Small intestine (tissue), 7 donors: ENCODE data around the gene NCAM1. TPM values are rescaled to one million over a fixed set of nuclear protein-coding genes. Genes with fewer than 3 reads are reported as not detected.

ENCODE experiments used
- DNase-seq, 2 donors: peaks; one replicate each; pipeline versions ENCODE4 v3.0.0 to v3.0.0-alpha.2; 2013
- FAIRE-seq: peaks from 2 replicates; lab custom pipeline; 2012; peaks lifted over from hg19 to GRCh38; lab: Jason Lieb, UNC
- H3K27ac ChIP-seq, 3 donors: one replicate each; pipeline ENCODE4 v1.5.1; 2013; ENCODE audit warnings: low read length in 2 of 3, mild to moderate bottlenecking in 2 of 3, control low read depth in 1 of 3, inconsistent platforms in 1 of 3, low read depth in 1 of 3, moderate library complexity in 1 of 3
- H3K27me3 ChIP-seq, 3 donors: one replicate each; pipeline ENCODE4 v1.6.1; 2013; ENCODE audit warnings: low read length in 3 of 3, inconsistent platforms in 1 of 3; ENCODE audit not compliant: control insufficient read depth in 3 of 3, insufficient read depth in 3 of 3
- H3K36me3 ChIP-seq, 3 donors: one replicate each; pipeline ENCODE4 v1.6.1; 2013; ENCODE audit warnings: low read length in 3 of 3, inconsistent platforms in 1 of 3, low read depth in 1 of 3, mild to moderate bottlenecking in 1 of 3, moderate library complexity in 1 of 3; ENCODE audit not compliant: control insufficient read depth in 3 of 3, insufficient read depth in 2 of 3
- H3K4me1 ChIP-seq, 3 donors: one replicate each; pipeline ENCODE4 v1.6.1; 2013; ENCODE audit warnings: low read length in 2 of 3, inconsistent platforms in 1 of 3, low read depth in 1 of 3, mild to moderate bottlenecking in 1 of 3, moderate library complexity in 1 of 3; ENCODE audit not compliant: control insufficient read depth in 3 of 3, insufficient read depth in 2 of 3
- H3K4me3 ChIP-seq, 3 donors: one replicate each; pipeline ENCODE4 v1.5.1; 2013; ENCODE audit warnings: low read length in 3 of 3, control low read depth in 1 of 3, inconsistent platforms in 1 of 3, low read depth in 1 of 3, mild to moderate bottlenecking in 1 of 3, moderate library complexity in 1 of 3
- H3K9me3 ChIP-seq, 2 donors: one replicate each; pipeline ENCODE4 v1.6.1; 2013; ENCODE audit warnings: low read depth in 1 of 2, low read length in 1 of 2; ENCODE audit not compliant: control insufficient read depth in 2 of 2, insufficient read depth in 1 of 2
- WGBS, 3 donors: extraction: QIAGEN DNeasy Blood & Tissue Kit; methylation state at CpG; one replicate each; pipeline ENCODE4 v1.1.7; 2013; 5-methylcytosine and 5-hydroxymethylcytosine counted together
- polyA plus RNA-seq, 4 donors: library from polyadenylated mRNA; stranded (reverse) in 3 of 4; unstranded in 1 of 4; fragments of 200-250 nt in 3 of 4; fragments of 120-200 nt in 1 of 4; gene quantifications; one replicate each; pipeline versions ENCODE4 v1.2.1 to v1.2.3, GENCODE V29; 2013
- donor health status: healthy with polysubstance abuse.
- donor health status: control.
- donor health status: control.
- donor health status: Bipolar disorder and iron deficiency.
- donor health status: healthy.

Gene NCAM1
- polyA plus RNA-seq, 4 donors, result 0.67 to 16.2 (median 9.1) TPM

- H3K4me1 ChIP-seq, result peaks cover 0 to 2% (median 0%) of the 10 kb centered on the region in 3 donors
- H3K27me3 ChIP-seq, result peaks cover 0 to 6% (median 2%) of the 10 kb centered on the region in 3 donors
- no peak overlapping the region for H3K27ac ChIP-seq
- no peak for DNase-seq
- WGBS, 3 donors, result 89 to 90% (median 90%) methylated on average over 3 of the region's 3 CpGs
- H3K36me3 ChIP-seq, result no peaks in the 10 kb centered on the region
- no peak overlapping the region for H3K4me3 ChIP-seq
- no peak for FAIRE-seq
- H3K9me3 ChIP-seq, result no peaks in the 10 kb centered on the region
These were observed 280.8 kb downstream of the NCAM1 start for GRCh38 chr11:113242060-113242459.

DNA sequence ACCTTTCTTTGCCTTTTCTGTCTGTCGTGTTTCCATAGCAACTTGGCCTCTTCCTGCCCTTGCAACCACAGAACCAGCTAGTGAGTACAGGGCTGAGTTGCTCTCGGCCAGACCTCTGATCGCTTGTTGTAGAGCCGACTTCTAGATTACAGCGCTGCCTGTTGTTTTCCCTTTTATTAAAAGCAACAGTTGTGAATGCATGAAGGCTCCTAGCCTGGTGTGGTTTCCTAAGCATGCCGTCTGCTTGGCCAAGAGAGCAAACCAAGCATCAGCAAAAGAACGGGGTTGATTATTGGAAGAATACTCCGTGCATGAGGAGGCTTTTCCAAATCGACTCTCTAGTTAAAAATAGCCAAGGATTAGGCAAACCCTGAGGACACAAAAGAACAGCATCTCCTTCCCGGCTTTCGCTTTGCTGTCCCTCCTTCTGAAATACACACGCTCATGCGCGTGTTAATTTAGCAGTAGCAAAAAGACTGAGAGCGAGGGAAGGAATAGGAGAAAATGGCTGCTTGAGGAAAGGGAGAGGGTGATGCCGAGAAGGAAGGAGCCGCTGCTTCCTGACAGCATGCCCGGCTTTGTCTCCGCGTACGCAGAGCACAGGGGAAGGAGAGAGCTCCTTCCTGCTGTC lies 281.7 kb downstream of the NCAM1 start:
- Histone ChIP-seq H3K9me3 (no peaks in the 10 kb centered on the region), H3K4me3 (no peak overlapping the region), H3K36me3 (no peaks in the 10 kb centered on the region), H3K27ac (peak overlapping the region in 2 of 3 donors; percentile 35 to 73), H3K27me3 (peaks cover 0 to 10% (median 2%) of the 10 kb centered on the region in 3 donors), H3K4me1 (peaks cover 0 to 2% (median 0%) of the 10 kb centered on the region in 3 donors)
- FAIRE-seq (no peak), DNase-seq (peak; percentile 5)
- 25 to 56% (median 41%) methylated on average over 21 of the region's 21 CpGs for WGBS, 3 donors

GRCh38 chr11:113243696-113244095 lies 282.5 kb downstream of the NCAM1 start:
- Histone ChIP-seq H3K9me3 (no peaks in the 10 kb centered on the region), H3K4me3 (no peak overlapping the region), H3K4me1 (peaks cover 0 to 2% (median 0%) of the 10 kb centered on the region in 3 donors), H3K27me3 (peaks cover 0 to 10% (median 2%) of the 10 kb centered on the region in 3 donors), H3K36me3 (no peaks in the 10 kb centered on the region), H3K27ac (no peak overlapping the region)
- FAIRE-seq (no peak), DNase-seq (no peak)
- WGBS, 3 donors, result 85 to 90% (median 85%) methylated on average over 5 of the region's 5 CpGs

DNA sequence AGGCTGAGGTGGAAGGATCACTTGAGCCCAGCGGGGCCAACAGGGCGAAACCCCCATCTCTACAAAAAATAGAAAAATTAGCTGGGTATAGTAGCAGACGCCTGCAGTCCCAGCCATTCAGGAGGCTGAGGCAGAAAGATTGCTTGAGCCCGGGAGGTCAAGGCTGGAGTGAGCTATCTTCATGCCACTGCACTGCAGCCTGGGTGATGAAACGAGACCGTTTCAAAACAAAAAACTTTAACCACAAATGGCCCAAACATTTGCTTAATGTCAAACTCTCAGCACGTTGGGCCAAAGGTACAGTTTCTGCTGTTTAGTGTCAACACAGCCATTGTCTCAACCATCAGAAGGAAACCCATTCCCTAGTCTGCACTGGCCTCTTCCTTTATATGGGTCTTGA lies 284.0 kb downstream of the NCAM1 start:
- no peak for FAIRE-seq
- WGBS, 3 donors, result 73 to 78% (median 75%) methylated on average over 7 of the region's 7 CpGs
- H3K4me3 ChIP-seq, result no peak overlapping the region

GRCh38 chr11:113247221-113247620 lies 286.0 kb downstream of the NCAM1 start:
- no peak overlapping the region for H3K4me3 ChIP-seq
- DNase-seq (no peak), FAIRE-seq (no peak)
- peaks cover 0 to 10% (median 0%) of the 10 kb centered on the region in 3 donors for H3K27me3 ChIP-seq
- no peaks in the 10 kb centered on the region for H3K36me3 ChIP-seq
- peaks cover 0 to 2% (median 0%) of the 10 kb centered on the region in 3 donors for H3K4me1 ChIP-seq
- H3K27ac ChIP-seq, result no peak overlapping the region
- no peaks in the 10 kb centered on the region for H3K9me3 ChIP-seq
- 47 to 60% (median 50%) methylated on average over 8 of the region's 8 CpGs for WGBS, 3 donors

More for the DNA sequence above, 284.0 kb downstream of the NCAM1 start:
- no peak for DNase-seq
- no peak overlapping the region for H3K27ac ChIP-seq
- no peaks in the 10 kb centered on the region for H3K9me3 ChIP-seq
- H3K36me3 ChIP-seq, result no peaks in the 10 kb centered on the region
- peaks cover 0 to 2% (median 0%) of the 10 kb centered on the region in 3 donors for H3K4me1 ChIP-seq
- H3K27me3 ChIP-seq, result peaks cover 0 to 10% (median 2%) of the 10 kb centered on the region in 3 donors

DNA sequence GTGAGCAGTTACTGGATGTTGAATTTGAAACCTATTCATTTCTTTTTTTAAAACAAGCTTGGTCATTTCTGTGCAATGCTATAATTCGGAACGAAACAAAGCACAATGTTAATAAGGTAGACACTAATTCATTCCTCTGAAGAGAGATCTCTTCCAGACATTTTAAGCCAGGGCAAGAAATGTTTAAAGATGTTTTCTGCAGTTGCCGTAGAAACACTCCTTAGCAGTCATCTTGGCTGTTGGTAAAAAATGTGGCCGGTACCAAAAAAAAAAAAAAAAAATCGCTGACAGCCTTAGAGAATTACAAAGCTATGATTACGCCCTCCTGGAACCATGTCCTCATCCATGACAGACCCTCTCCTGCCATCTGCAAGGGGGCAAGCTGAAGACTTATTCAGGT lies 286.7 kb downstream of the NCAM1 start:
- H3K9me3 ChIP-seq, result no peaks in the 10 kb centered on the region
- H3K4me1 ChIP-seq, result peaks cover 0 to 2% (median 0%) of the 10 kb centered on the region in 3 donors
- no peak overlapping the region for H3K4me3 ChIP-seq
- no peaks in the 10 kb centered on the region for H3K36me3 ChIP-seq
- H3K27ac ChIP-seq, result no peak overlapping the region
- no peak for DNase-seq
- WGBS, 3 donors, result 71 to 85% (median 81%) methylated on average over 6 of the region's 6 CpGs
- FAIRE-seq, result no peak
- H3K27me3 ChIP-seq, result peaks cover 0 to 6% (median 0%) of the 10 kb centered on the region in 3 donors

GRCh38 chr11:113248702-113249490 lies 287.7 kb downstream of the NCAM1 start:
- H3K4me3 ChIP-seq, result no peak overlapping the region
- FAIRE-seq (no peak), DNase-seq (no peak)
- H3K36me3 ChIP-seq, result no peaks in the 10 kb centered on the region
- peaks cover 0 to 4% (median 0%) of the 10 kb centered on the region in 3 donors for H3K27me3 ChIP-seq
- no peaks in the 10 kb centered on the region for H3K9me3 ChIP-seq
- H3K27ac ChIP-seq, result no peak overlapping the region
- 71 to 76% (median 73%) methylated on average over 11 of the region's 11 CpGs for WGBS, 3 donors
- no peaks in the 10 kb centered on the region for H3K4me1 ChIP-seq

DNA sequence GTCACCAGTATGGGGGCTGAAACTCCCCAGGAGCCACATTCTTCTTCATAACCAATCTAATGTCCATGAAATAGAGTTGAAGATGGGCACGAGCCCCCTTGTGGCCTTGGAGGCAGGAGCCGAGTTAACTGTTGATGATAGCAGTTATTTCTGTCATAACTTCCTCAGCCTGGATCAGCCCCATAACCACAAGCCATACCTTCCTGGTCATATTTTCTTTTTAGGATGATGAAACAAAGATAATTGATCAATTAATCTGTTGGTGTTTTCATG lies 288.2 kb downstream of the NCAM1 start:
- Histone ChIP-seq H3K36me3 (no peaks in the 10 kb centered on the region), H3K4me1 (no peaks in the 10 kb centered on the region), H3K27ac (no peak overlapping the region), H3K27me3 (peaks cover 0 to 4% (median 0%) of the 10 kb centered on the region in 3 donors), H3K9me3 (no peaks in the 10 kb centered on the region), H3K4me3 (no peak overlapping the region)
- DNase-seq (no peak), FAIRE-seq (no peak)
- 22 to 28% (median 22%) methylated on average over 2 of the region's 2 CpGs for WGBS, 3 donors
